Uterus (tissue), 4 donors: ENCODE results near the gene PPID. TPM values are rescaled to one million over a fixed set of nuclear protein-coding genes. Genes with fewer than 3 reads are reported as not detected.
"Not testable (repeated sequence)": the region's sequence is repeated elsewhere in the genome, so short reads cannot be mapped to it uniquely, and the experiment has no call there.

Experiments
- DNase-seq, 2 donors: peaks; one replicate each; pipeline ENCODE4 v3.0.0-alpha.2; 2019 to 2020
- H3K27ac ChIP-seq, 2 donors: fragments of 200-600 bp; sonication (generic); 1 replicate in 1 of 2; 2 replicates in 1 of 2; pipeline ENCODE4 v1.5.1; 2016 to 2018
- H3K27me3 ChIP-seq, 2 donors: fragments of 200-600 bp; sonication (generic); one replicate each; pipeline ENCODE4 v1.5.1; 2018 to 2019; ENCODE audit warnings: control low read depth in 1 of 2
- H3K36me3 ChIP-seq, 2 donors: fragments of 200-600 bp; sonication (generic); one replicate each; pipeline ENCODE4 v1.5.1; 2019; ENCODE audit warnings: control low read depth in 1 of 2
- H3K4me1 ChIP-seq, 2 donors: fragments of 200-600 bp; sonication (generic); one replicate each; pipeline ENCODE4 v1.5.1; 2018 to 2019; ENCODE audit warnings: control low read depth in 1 of 2
- H3K4me3 ChIP-seq, 2 donors: fragments of 200-600 bp; sonication (generic); 1 replicate in 1 of 2; 2 replicates in 1 of 2; pipeline ENCODE4 v1.5.1; 2018 to 2019; ENCODE audit warnings: mild to moderate bottlenecking in 1 of 2
- H3K9me3 ChIP-seq, 2 donors: fragments of 200-600 bp; sonication (generic); one replicate each; pipeline ENCODE4 v1.5.1; 2019; ENCODE audit warnings: control low read depth in 1 of 2
- CTCF ChIP-seq, 4 experiments: fragments of 200-600 bp in 2 of 4; fragments of 450-650 bp in 2 of 4; sonication (generic) in 2 of 4; IDR thresholded peaks; one replicate each; pipeline ENCODE4 v1.5.1; 2016 to 2019; ENCODE audit warnings: antibody characterized with exemption in 4 of 4, mild to moderate bottlenecking in 2 of 4, moderate library complexity in 1 of 4
- POLR2A ChIP-seq, 2 donors: fragments of 450-650 bp; IDR thresholded peaks; one replicate each; pipeline ENCODE4 v1.6.1; 2016; ENCODE audit warnings: antibody characterized with exemption in 2 of 2, mild to moderate bottlenecking in 1 of 2, moderate library complexity in 1 of 2
- intact Hi-C: fragments of 100-400 bp; cut with DNase I; formaldehyde crosslinking; loops from one replicate; pipeline ENCODE4 v1.15.1; 2023; ENCODE audit warnings: low total_unique reads
- total RNA-seq, 4 donors: library from RNA; depleted of rRNA in 3 of 4; stranded (reverse); fragments of >200 nt in 3 of 4; gene quantifications; one replicate each; pipeline versions ENCODE4 v1.1.0 to v1.2.4, GENCODE V29; 2014 to 2023
- donor health status: DM: yes; HTN: yes; CAD: no.

The PPID gene
- total RNA-seq, 4 donors from 2014 or later = 2.6 to 36.1 (median 13.8) TPM

DNA sequence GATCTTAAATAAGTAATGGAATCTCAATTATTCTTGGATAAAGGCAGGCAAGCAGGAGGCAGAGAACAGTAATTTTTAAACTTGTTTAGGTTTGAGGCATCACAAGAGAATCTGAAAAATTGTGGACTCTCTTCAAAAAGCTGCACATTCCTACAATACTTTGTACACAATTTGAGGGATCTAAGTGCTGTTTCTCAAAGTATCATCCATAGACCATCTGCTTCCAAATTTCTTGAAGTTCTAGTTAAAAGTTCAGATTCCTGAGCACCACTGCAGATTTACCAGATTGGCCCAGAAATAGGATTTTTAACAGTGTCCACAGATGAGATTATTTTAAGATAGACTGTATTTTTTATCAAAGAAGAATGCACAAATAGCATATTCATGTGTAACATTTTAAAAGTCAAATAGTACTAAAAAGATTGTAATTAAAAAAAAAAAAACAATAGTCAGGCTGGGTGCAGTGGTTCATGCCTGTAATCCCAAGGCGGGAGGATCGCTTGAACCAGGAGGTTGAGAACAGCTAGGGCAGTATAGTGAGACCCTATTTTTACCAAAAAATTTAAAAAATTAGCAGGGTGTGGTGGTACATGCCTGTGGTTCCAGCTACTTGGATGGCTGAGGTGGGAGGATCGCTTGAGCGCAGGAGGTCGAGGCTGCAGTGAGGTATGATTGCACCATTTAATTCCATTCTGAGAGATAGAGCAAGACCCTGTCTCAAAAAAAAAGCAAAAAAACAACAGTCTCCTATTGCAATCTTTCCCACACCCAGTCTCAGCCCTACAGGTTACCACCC is 31.4 kb upstream of the PPID start:
- Histone ChIP-seq H3K27ac (no peak overlapping the region), H3K4me3 (no peak overlapping the region), H3K36me3 (no peaks in the 10 kb centered on the region), H3K27me3 (no peaks in the 10 kb centered on the region), H3K4me1 (no peaks in the 10 kb centered on the region), H3K9me3 (no peaks in the 10 kb centered on the region)
- DNase-seq = no peak
- no peak for TF ChIP-seq CTCF (IDR thresholded peaks at IDR 0.05)
- TF ChIP-seq POLR2A (IDR thresholded peaks at IDR 0.05) = no peak
- intact Hi-C loops = no loop called here

- TF ChIP-seq POLR2A (IDR thresholded peaks at IDR 0.05) (no peak), CTCF (IDR thresholded peaks at IDR 0.05) (no peak)
- Histone ChIP-seq H3K4me3 (no peak overlapping the region), H3K27ac (no peak overlapping the region), H3K4me1 (no peaks in the 10 kb centered on the region), H3K36me3 (no peaks in the 10 kb centered on the region), H3K27me3 (no peaks in the 10 kb centered on the region), H3K9me3 (no peaks in the 10 kb centered on the region)
- no peak for DNase-seq
- intact Hi-C loops = no loop called here
Measured at GRCh38 chr4:158750379-158750778, 27.2 kb upstream of the PPID start.

DNA sequence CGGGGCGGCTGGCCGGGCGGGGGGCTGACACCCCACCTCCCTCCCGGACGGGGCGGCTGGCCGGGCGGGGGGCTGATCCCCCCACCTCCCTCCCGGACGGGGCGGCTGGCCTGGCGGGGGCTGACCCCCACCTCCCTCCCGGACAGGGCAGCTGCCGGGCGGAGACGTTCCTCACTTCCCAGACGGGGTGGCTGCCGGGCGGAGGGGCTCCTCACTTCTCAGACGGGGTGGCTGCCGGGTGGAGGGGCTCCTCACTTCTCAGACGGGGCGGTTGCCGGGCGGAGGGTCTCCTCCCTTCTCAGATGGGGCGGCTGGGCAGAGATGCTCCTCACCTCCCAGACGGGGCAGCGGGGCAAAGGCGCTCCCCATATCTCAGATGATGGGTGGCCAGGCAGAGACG is 23.3 kb upstream of the PPID start:
- H3K4me1 ChIP-seq, DNase-seq, H3K36me3 ChIP-seq, H3K4me3 ChIP-seq, H3K27ac ChIP-seq, H3K9me3 ChIP-seq, H3K27me3 ChIP-seq, intact Hi-C loops: not testable (repeated sequence)

GRCh38 chr4:158741326-158742021 is 18.3 kb upstream of the PPID start:
- no peak for DNase-seq
- Histone ChIP-seq H3K27me3 (no peaks in the 10 kb centered on the region), H3K36me3 (no peaks in the 10 kb centered on the region), H3K9me3 (no peaks in the 10 kb centered on the region), H3K4me1 (no peaks in the 10 kb centered on the region), H3K4me3 (no peak overlapping the region), H3K27ac (no peak overlapping the region)
- intact Hi-C loops = no loop called here
- TF ChIP-seq CTCF (IDR thresholded peaks at IDR 0.05) = no peak
- no peak for TF ChIP-seq POLR2A (IDR thresholded peaks at IDR 0.05)

DNA sequence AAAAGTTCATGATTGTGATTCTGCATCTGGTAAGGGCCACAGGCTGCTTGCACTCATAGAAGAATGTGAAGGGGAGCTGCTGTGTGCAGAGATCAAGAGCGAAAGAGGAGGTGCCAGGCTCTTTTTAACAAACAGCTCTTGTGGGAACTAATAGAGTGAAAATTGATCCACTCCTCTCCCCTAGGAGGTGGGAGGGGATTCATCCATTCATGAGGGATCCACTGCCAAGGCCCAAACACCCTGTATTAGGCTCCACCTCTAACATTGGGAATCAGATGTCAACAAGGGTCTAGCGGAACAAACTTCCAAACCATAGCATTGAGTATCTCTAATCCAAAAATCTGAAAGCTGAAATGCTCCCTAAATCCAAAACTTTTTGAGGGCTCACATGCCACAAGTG is 16.4 kb upstream of the PPID start:
- Histone ChIP-seq H3K27me3 (no peaks in the 10 kb centered on the region), H3K36me3 (no peaks in the 10 kb centered on the region), H3K27ac (no peak overlapping the region), H3K4me1 (no peaks in the 10 kb centered on the region), H3K4me3 (no peak overlapping the region), H3K9me3 (no peaks in the 10 kb centered on the region)
- intact Hi-C loops = no loop called here
- no peak for TF ChIP-seq CTCF (IDR thresholded peaks at IDR 0.05)
- no peak for TF ChIP-seq POLR2A (IDR thresholded peaks at IDR 0.05)
- DNase-seq = no peak
